ENCODE results near the gene SEC14L1.

GRCh38 chr17:77237232-77238008, 96.7 kb downstream of the SEC14L1 start:
- TF ChIP-seq, protein P1, sequence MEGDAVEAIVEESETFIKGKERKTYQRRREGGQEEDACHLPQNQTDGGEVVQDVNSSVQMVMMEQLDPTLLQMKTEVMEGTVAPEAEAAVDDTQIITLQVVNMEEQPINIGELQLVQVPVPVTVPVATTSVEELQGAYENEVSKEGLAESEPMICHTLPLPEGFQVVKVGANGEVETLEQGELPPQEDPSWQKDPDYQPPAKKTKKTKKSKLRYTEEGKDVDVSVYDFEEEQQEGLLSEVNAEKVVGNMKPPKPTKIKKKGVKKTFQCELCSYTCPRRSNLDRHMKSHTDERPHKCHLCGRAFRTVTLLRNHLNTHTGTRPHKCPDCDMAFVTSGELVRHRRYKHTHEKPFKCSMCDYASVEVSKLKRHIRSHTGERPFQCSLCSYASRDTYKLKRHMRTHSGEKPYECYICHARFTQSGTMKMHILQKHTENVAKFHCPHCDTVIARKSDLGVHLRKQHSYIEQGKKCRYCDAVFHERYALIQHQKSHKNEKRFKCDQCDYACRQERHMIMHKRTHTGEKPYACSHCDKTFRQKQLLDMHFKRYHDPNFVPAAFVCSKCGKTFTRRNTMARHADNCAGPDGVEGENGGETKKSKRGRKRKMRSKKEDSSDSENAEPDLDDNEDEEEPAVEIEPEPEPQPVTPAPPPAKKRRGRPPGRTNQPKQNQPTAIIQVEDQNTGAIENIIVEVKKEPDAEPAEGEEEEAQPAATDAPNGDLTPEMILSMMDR (IDR thresholded peaks at IDR 0.05) = no peak
- no peak for TF ChIP-seq POLR2A (IDR thresholded peaks at IDR 0.05)
- no peak for TF ChIP-seq POLR2AphosphoS5 (IDR thresholded peaks at IDR 0.05)
- no peak for TF ChIP-seq EP300 (IDR thresholded peaks at IDR 0.05)
